K562 (cell line): ENCODE results near the gene ARHGAP30. TPM values are rescaled to one million over a fixed set of nuclear protein-coding genes. Genes with fewer than 3 reads are reported as not detected.

Experiments
- ZNF707 ChIP-seq: fragments of 250-450 bp; sonication (Bioruptor Pico); conservative IDR thresholded peaks from 2 replicates; pipeline ENCODE4 v1.8.0; 2022; ENCODE audit warnings: inconsistent platforms, mild to moderate bottlenecking, moderate library complexity
- polyA plus RNA-seq, 8 experiments: library from polyadenylated mRNA; depleted of rRNA in 4 of 8; stranded (reverse) in 5 of 8; unstranded in 3 of 8; fragments of >200 nt; fragmentation: Nextera tagmentation in 2 of 8; fragmentation: Illumina TruSeq in 1 of 8; extraction: Ambion mirVana in 2 of 8; extraction: Trizol in 1 of 8; gene quantifications; 2 replicates each; pipeline versions ENCODE4 v1.2.1 to v1.2.3, GENCODE V29; 2011 to 2014; ENCODE audit warnings: inconsistent platforms in 1 of 8, missing spikeins in 1 of 8
- total RNA-seq, 7 experiments: library from RNA; depleted of rRNA in 6 of 7; stranded (reverse); fragments of >200 nt in 6 of 7; fragmentation: Illumina TruSeq in 2 of 7; extraction: Trizol in 2 of 7; gene quantifications; 2 replicates each; pipeline versions ENCODE4 v1.2.1 to v1.2.3, GENCODE V29; 2011 to 2021; ENCODE audit warnings: low replicate concordance in 1 of 7
- TF ChIP-seq, protein P1 (sequence below): fragments of 450-650 bp; IDR thresholded peaks from 2 replicates; pipeline ENCODE4 v1.7.1; 2018; ENCODE audit warnings: mild to moderate bottlenecking, low read depth; ENCODE audit not compliant: partially characterized antibody
- TF ChIP-seq, protein P2 (sequence below): fragments of 250-450 bp; sonication (Bioruptor Pico); IDR thresholded peaks from 2 replicates; pipeline ENCODE4 v1.4.0; 2020; ENCODE audit warnings: mild to moderate bottlenecking, moderate library complexity

The ARHGAP30 gene
- total and polyA plus RNA-seq, 9 of the 15 experiments (the other 6 are each of a cell fraction or from before 2014, with no cell fraction given) = 0.01 to 0.73 (median 0.12) TPM

- TF ChIP-seq, protein P1, sequence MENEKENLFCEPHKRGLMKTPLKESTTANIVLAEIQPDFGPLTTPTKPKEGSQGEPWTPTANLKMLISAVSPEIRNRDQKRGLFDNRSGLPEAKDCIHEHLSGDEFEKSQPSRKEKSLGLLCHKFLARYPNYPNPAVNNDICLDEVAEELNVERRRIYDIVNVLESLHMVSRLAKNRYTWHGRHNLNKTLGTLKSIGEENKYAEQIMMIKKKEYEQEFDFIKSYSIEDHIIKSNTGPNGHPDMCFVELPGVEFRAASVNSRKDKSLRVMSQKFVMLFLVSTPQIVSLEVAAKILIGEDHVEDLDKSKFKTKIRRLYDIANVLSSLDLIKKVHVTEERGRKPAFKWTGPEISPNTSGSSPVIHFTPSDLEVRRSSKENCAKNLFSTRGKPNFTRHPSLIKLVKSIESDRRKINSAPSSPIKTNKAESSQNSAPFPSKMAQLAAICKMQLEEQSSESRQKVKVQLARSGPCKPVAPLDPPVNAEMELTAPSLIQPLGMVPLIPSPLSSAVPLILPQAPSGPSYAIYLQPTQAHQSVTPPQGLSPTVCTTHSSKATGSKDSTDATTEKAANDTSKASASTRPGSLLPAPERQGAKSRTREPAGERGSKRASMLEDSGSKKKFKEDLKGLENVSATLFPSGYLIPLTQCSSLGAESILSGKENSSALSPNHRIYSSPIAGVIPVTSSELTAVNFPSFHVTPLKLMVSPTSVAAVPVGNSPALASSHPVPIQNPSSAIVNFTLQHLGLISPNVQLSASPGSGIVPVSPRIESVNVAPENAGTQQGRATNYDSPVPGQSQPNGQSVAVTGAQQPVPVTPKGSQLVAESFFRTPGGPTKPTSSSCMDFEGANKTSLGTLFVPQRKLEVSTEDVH = no peak
- no peak for TF ChIP-seq ZNF707 (CRISPR knock-in tag)
- TF ChIP-seq, protein P2, sequence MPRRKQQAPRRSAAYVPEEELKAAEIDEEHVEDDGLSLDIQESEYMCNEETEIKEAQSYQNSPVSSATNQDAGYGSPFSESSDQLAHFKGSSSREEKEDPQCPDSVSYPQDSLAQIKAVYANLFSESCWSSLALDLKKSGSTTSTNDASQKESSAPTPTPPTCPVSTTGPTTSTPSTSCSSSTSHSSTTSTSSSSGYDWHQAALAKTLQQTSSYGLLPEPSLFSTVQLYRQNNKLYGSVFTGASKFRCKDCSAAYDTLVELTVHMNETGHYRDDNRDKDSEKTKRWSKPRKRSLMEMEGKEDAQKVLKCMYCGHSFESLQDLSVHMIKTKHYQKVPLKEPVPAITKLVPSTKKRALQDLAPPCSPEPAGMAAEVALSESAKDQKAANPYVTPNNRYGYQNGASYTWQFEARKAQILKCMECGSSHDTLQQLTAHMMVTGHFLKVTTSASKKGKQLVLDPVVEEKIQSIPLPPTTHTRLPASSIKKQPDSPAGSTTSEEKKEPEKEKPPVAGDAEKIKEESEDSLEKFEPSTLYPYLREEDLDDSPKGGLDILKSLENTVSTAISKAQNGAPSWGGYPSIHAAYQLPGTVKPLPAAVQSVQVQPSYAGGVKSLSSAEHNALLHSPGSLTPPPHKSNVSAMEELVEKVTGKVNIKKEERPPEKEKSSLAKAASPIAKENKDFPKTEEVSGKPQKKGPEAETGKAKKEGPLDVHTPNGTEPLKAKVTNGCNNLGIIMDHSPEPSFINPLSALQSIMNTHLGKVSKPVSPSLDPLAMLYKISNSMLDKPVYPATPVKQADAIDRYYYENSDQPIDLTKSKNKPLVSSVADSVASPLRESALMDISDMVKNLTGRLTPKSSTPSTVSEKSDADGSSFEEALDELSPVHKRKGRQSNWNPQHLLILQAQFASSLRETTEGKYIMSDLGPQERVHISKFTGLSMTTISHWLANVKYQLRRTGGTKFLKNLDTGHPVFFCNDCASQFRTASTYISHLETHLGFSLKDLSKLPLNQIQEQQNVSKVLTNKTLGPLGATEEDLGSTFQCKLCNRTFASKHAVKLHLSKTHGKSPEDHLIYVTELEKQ (CRISPR knock-in tag) = no peak
Measured at GRCh38 chr1:161000736-161001480, 68.8 kb downstream of the ARHGAP30 start (continued).
